SK-N-SH (cell line): ENCODE data around the gene DHDH. TPM values are rescaled to one million over a fixed set of nuclear protein-coding genes. Genes with fewer than 3 reads are reported as not detected.

ENCODE experiments used
- CTCF ChIA-PET: fragments of 300-600, 350-600 bp; formaldehyde crosslinking; extraction: SDS; loops from one replicate; lab custom pipeline; 2021; lab: Yijun Ruan, JAX
- POLR2A ChIA-PET: fragments of 350-600 bp; sonication (Branson Sonifier 250); formaldehyde crosslinking; extraction: SDS; loops from one replicate; lab custom pipeline; 2020; ENCODE audit warnings: antibody characterized with exemption, inconsistent platforms; lab: Yijun Ruan, JAX
- DNase-seq: peaks from one replicate; pipeline ENCODE4 v3.0.0; 2012
- H2AFZ ChIP-seq: fragments of 200-600 bp; sonication (generic); 2 replicates; pipeline ENCODE4 v1.8.1; 2016; ENCODE audit warnings: antibody characterized with exemption, mild to moderate bottlenecking, low read depth
- H3F3A ChIP-seq: fragments of 200-600 bp; sonication (generic); replicated peaks from 2 replicates; pipeline ENCODE3; 2016; ENCODE audit warnings: antibody characterized with exemption, mild to moderate bottlenecking; ENCODE audit not compliant: insufficient read depth
- H3K27ac ChIP-seq, 2 experiments: fragments of 200-500 bp in 1 of 2; fragments of 200-600 bp in 1 of 2; sonication (Bioruptor generic) in 1 of 2; sonication (generic), shearing (Covaris generic) in 1 of 2; 2 replicates each; pipeline versions ENCODE4 v1.5.1 to v1.6.1; 2014 to 2016; ENCODE audit warnings: low read depth in 2 of 2, inconsistent platforms in 1 of 2, low read length in 1 of 2, mild to moderate bottlenecking in 1 of 2, mixed read lengths in 1 of 2
- H3K27me3 ChIP-seq: fragments of 200-600 bp; sonication (generic), shearing (Covaris generic); 2 replicates; pipeline ENCODE4 v1.6.1; 2016; ENCODE audit warnings: mixed run types; ENCODE audit not compliant: insufficient read depth
- H3K36me3 ChIP-seq, 2 experiments: fragments of 200-500 bp in 1 of 2; fragments of 200-600 bp in 1 of 2; sonication (Bioruptor generic) in 1 of 2; sonication (generic) in 1 of 2; replicated peaks in 1 of 2; 2 replicates each; pipeline versions ENCODE3 to v1.5.1; 2014 to 2016; ENCODE audit warnings: low read length in 1 of 2, mild to moderate bottlenecking in 1 of 2; ENCODE audit not compliant: insufficient read depth in 2 of 2, control insufficient read depth in 1 of 2
- H3K4me1 ChIP-seq, 2 experiments: fragments of 200-500 bp in 1 of 2; fragments of 200-600 bp in 1 of 2; sonication (Bioruptor generic) in 1 of 2; sonication (generic), shearing (Covaris generic) in 1 of 2; 2 replicates each; pipeline versions ENCODE4 v1.5.1 to v1.6.1; 2014 to 2016; ENCODE audit warnings: low read depth in 1 of 2, low read length in 1 of 2, mixed run types in 1 of 2; ENCODE audit not compliant: insufficient read depth in 2 of 2, control insufficient read depth in 1 of 2
- H3K4me2 ChIP-seq: fragments of 200-600 bp; sonication (generic), shearing (Covaris generic); 2 replicates; pipeline ENCODE4 v1.6.1; 2017; ENCODE audit warnings: mixed run types
- H3K4me3 ChIP-seq, 2 experiments: fragments of 200-500 bp in 1 of 2; fragments of 200-600 bp in 1 of 2; sonication (Bioruptor generic) in 1 of 2; sonication (generic), shearing (Covaris generic) in 1 of 2; 2 replicates each; pipeline versions ENCODE4 v1.5.1 to v1.8.1; 2014 to 2016; ENCODE audit warnings: low read depth in 2 of 2, inconsistent platforms in 1 of 2, low read length in 1 of 2, mild to moderate bottlenecking in 1 of 2, mixed read lengths in 1 of 2, moderate library complexity in 1 of 2
- H3K79me2 ChIP-seq: fragments of 200-600 bp; sonication (generic); 2 replicates; pipeline ENCODE4 v1.8.1; 2017; ENCODE audit warnings: mild to moderate bottlenecking; ENCODE audit not compliant: insufficient read depth
- H3K9ac ChIP-seq: fragments of 200-600 bp; sonication (generic); 2 replicates; pipeline ENCODE4 v1.6.1; 2017; ENCODE audit warnings: mixed run types
- H3K9me2 ChIP-seq: fragments of 200-600 bp; sonication (generic); 2 replicates; pipeline ENCODE4 v1.6.1; 2017; ENCODE audit warnings: mixed run types
- H3K9me3 ChIP-seq: fragments of 200-600 bp; sonication (generic); 2 replicates; pipeline ENCODE4 v1.6.1; 2017; ENCODE audit warnings: mixed run types, mild to moderate bottlenecking, moderate library complexity
- H4K20me1 ChIP-seq: fragments of 200-600 bp; sonication (generic); 2 replicates; pipeline ENCODE4 v1.6.1; 2017; ENCODE audit warnings: mild to moderate bottlenecking, mixed run types; ENCODE audit not compliant: insufficient read depth
- EP300 ChIP-seq, 2 experiments: IDR thresholded peaks; 2 replicates each; pipeline versions ENCODE4 v1.4.0 to v1.6.1; 2012; ENCODE audit warnings: borderline replicate concordance in 1 of 2, low read depth in 1 of 2, low read length in 1 of 2
- EZH2phosphoT487 ChIP-seq: fragments of 200-600 bp; sonication (generic); IDR thresholded peaks from 2 replicates; pipeline ENCODE4 v1.6.1; 2017; ENCODE audit warnings: low read depth, mixed run types, mild to moderate bottlenecking, antibody characterized with exemption, moderate library complexity, borderline replicate concordance
- FOXM1 ChIP-seq: IDR thresholded peaks from 2 replicates; pipeline ENCODE4 v1.4.0; 2012; ENCODE audit warnings: low read depth, mild to moderate bottlenecking
- GABPA ChIP-seq: IDR thresholded peaks from 2 replicates; pipeline ENCODE4 v1.4.0; 2012; ENCODE audit warnings: low read depth, mild to moderate bottlenecking
- GATA2 ChIP-seq: sonication (generic); formaldehyde crosslinking; IDR thresholded peaks from 2 replicates; pipeline ENCODE4 v1.5.0; 2020; ENCODE audit warnings: mild to moderate bottlenecking, missing genetic modification reagents
- MAX ChIP-seq: IDR thresholded peaks from 2 replicates; pipeline ENCODE4 v1.4.0; 2012; ENCODE audit warnings: low read depth
- MXI1 ChIP-seq: IDR thresholded peaks from 2 replicates; pipeline ENCODE4 v1.6.1; 2012; ENCODE audit warnings: mild to moderate bottlenecking, low read depth, low read length, improper control_type of control experiment
- RAD21 ChIP-seq: IDR thresholded peaks from 2 replicates; pipeline ENCODE4 v1.6.1; 2012; ENCODE audit warnings: mild to moderate bottlenecking, low read length
- RCOR1 ChIP-seq: fragments of 150-350 bp; IDR thresholded peaks from 2 replicates; pipeline ENCODE4 v1.6.1; 2017; ENCODE audit warnings: antibody characterized with exemption, low read length
- RFX5 ChIP-seq: IDR thresholded peaks from 2 replicates; pipeline ENCODE4 v1.6.1; 2012; ENCODE audit warnings: mild to moderate bottlenecking, improper control_type of control experiment, low read length
- SIN3A ChIP-seq: IDR thresholded peaks from 2 replicates; pipeline ENCODE4 v1.6.1; 2012; ENCODE audit warnings: low read depth, mild to moderate bottlenecking, low read length, moderate library complexity, borderline replicate concordance
- SMC3 ChIP-seq: IDR thresholded peaks from 2 replicates; pipeline ENCODE4 v1.6.1; 2012; ENCODE audit warnings: low read depth, low read length, improper control_type of control experiment
- TAF1 ChIP-seq: IDR thresholded peaks from 2 replicates; pipeline ENCODE4 v1.6.1; 2012; ENCODE audit warnings: low read depth, mild to moderate bottlenecking, low read length, moderate library complexity, borderline replicate concordance
- USF2 ChIP-seq: fragments of 150-350 bp; IDR thresholded peaks from 2 replicates; pipeline ENCODE4 v1.6.1; 2017; ENCODE audit warnings: antibody characterized with exemption, low read length, low read depth, borderline replicate concordance
- ZBTB33 ChIP-seq: IDR thresholded peaks from 2 replicates; pipeline ENCODE4 v1.4.0; 2012; ENCODE audit warnings: low read depth, borderline replicate concordance
- WGBS: methylation state at CpG from one replicate; pipeline ENCODE4 v1.1.6; 2017; ENCODE audit warnings: low lambda C conversion rate; 5-methylcytosine and 5-hydroxymethylcytosine counted together
- polyA plus RNA-seq, 3 experiments: library from polyadenylated mRNA; depleted of rRNA; stranded (reverse); fragments of >200 nt; gene quantifications; 2 replicates each; pipeline ENCODE4 v1.2.3, GENCODE V29; 2012
- TF ChIP-seq, protein P1 (sequence below): fragments of 200-600 bp; sonication (generic); IDR thresholded peaks from 2 replicates; pipeline ENCODE4 v1.6.1; 2017; ENCODE audit warnings: antibody characterized with exemption, mild to moderate bottlenecking, moderate library complexity
- TF ChIP-seq, protein P2 (sequence below): fragments of 150-350 bp; IDR thresholded peaks from 2 replicates; pipeline ENCODE4 v1.6.1; 2016; ENCODE audit warnings: mild to moderate bottlenecking, low read depth, low read length

DHDH gene
- polyA plus RNA-seq, 1 of the 3 experiments (the other 2 are of a cell fraction) = 0.72 TPM

DNA sequence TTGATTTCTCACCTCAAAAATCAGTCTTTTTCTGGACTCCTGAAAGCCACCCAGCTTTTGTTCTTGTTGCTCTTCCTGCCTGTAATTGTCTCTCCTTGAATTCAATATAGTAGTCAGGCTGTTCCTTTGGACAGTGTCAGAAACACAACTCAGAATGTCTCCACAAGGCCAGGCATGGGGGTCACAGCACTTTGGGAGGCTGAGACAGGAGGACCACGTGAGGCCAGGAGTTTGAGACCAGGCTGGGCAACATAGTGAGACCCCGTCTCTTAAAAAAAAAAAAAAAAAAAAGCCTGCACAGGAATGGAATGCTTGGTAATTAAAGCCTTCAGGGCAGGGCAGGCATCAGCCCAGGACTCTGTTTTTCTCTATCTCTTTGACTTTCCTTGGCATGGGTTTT lies 12.3 kb downstream of the DHDH start:
- no peak for DNase-seq
- H4K20me1 ChIP-seq = no peaks in the 10 kb centered on the region
- H2AFZ ChIP-seq = no peak overlapping the region
- TF ChIP-seq, protein P1, sequence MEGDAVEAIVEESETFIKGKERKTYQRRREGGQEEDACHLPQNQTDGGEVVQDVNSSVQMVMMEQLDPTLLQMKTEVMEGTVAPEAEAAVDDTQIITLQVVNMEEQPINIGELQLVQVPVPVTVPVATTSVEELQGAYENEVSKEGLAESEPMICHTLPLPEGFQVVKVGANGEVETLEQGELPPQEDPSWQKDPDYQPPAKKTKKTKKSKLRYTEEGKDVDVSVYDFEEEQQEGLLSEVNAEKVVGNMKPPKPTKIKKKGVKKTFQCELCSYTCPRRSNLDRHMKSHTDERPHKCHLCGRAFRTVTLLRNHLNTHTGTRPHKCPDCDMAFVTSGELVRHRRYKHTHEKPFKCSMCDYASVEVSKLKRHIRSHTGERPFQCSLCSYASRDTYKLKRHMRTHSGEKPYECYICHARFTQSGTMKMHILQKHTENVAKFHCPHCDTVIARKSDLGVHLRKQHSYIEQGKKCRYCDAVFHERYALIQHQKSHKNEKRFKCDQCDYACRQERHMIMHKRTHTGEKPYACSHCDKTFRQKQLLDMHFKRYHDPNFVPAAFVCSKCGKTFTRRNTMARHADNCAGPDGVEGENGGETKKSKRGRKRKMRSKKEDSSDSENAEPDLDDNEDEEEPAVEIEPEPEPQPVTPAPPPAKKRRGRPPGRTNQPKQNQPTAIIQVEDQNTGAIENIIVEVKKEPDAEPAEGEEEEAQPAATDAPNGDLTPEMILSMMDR = no peak
- no peak for TF ChIP-seq RCOR1
- TF ChIP-seq SMC3 = no peak
- no peak for TF ChIP-seq FOXM1
- TF ChIP-seq TAF1 = no peak
- no peak for TF ChIP-seq GATA2 (CRISPR knock-in tag)
- no peak for TF ChIP-seq USF2
- no peak for TF ChIP-seq MAX
- no peak for TF ChIP-seq EP300 (IDR thresholded peaks at IDR 0.05; ENCODE audit: borderline replicate concordance in 1 of 2, low read depth in 1 of 2, low read length in 1 of 2)
- TF ChIP-seq EZH2phosphoT487 = no peak
- no peak for TF ChIP-seq MXI1
- TF ChIP-seq RFX5 = no peak
- TF ChIP-seq, protein P2, sequence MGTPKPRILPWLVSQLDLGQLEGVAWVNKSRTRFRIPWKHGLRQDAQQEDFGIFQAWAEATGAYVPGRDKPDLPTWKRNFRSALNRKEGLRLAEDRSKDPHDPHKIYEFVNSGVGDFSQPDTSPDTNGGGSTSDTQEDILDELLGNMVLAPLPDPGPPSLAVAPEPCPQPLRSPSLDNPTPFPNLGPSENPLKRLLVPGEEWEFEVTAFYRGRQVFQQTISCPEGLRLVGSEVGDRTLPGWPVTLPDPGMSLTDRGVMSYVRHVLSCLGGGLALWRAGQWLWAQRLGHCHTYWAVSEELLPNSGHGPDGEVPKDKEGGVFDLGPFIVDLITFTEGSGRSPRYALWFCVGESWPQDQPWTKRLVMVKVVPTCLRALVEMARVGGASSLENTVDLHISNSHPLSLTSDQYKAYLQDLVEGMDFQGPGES = no peak
- TF ChIP-seq GABPA = no peak
- TF ChIP-seq SIN3A = no peak
- TF ChIP-seq RAD21 = no peak
- no peak for TF ChIP-seq ZBTB33
- no peak overlapping the region for H3K9ac ChIP-seq
- no peaks in the 10 kb centered on the region for H3K9me3 ChIP-seq
- H3K4me2 ChIP-seq = no peak overlapping the region
- H3K27ac ChIP-seq = no peak overlapping the region
- H3K36me3 ChIP-seq = no peaks in the 10 kb centered on the region
- no peaks in the 10 kb centered on the region for H3K9me2 ChIP-seq
- H3K79me2 ChIP-seq = no peaks in the 10 kb centered on the region
- no peaks in the 10 kb centered on the region for H3F3A ChIP-seq
- ChIA-PET CTCF (interaction anchor here (0.9 kb wide), 1 partner anchor 13 kb away, joined by 4 read pairs; no protein-coding TSS in a partner anchor), POLR2A (no interaction called here)
- H3K4me3 ChIP-seq = no peak overlapping the region
- no peaks in the 10 kb centered on the region for H3K4me1 ChIP-seq
- 63% methylated on average over 2 of the region's 2 CpGs for WGBS
- no peaks in the 10 kb centered on the region for H3K27me3 ChIP-seq
